GM23248 (cell line): Measurements from ENCODE around the gene MYEOV. TPM values are rescaled to one million over a fixed set of nuclear protein-coding genes. Genes with fewer than 3 reads are reported as not detected.

Experiments used
- DNase-seq: peaks from one replicate; pipeline ENCODE4 v3.0.0-alpha.2; 2015
- H2AFZ ChIP-seq: fragments of 200-600 bp; sonication (generic); 2 replicates; pipeline ENCODE4 v1.6.1; 2016; ENCODE audit warnings: antibody characterized with exemption
- H3F3A ChIP-seq: fragments of 200-600 bp; sonication (generic); 2 replicates; pipeline ENCODE4 v1.6.1; 2016; ENCODE audit warnings: mild to moderate bottlenecking, antibody characterized with exemption, mixed run types; ENCODE audit not compliant: insufficient read depth
- H3K27ac ChIP-seq: fragments of 200-600 bp; sonication (generic); 2 replicates; pipeline ENCODE4 v1.5.1; 2016; ENCODE audit warnings: mild to moderate bottlenecking
- H3K27me3 ChIP-seq: fragments of 200-600 bp; sonication (generic); replicated peaks from 2 replicates; pipeline ENCODE4 v1.6.1; 2016; ENCODE audit warnings: mild to moderate bottlenecking; ENCODE audit not compliant: insufficient read depth
- H3K36me3 ChIP-seq: fragments of 200-600 bp; sonication (generic); 2 replicates; pipeline ENCODE4 v1.6.1; 2016; ENCODE audit warnings: low read depth, mild to moderate bottlenecking
- H3K4me1 ChIP-seq: fragments of 200-600 bp; sonication (generic); 2 replicates; pipeline ENCODE4 v1.6.1; 2016; ENCODE audit warnings: mild to moderate bottlenecking; ENCODE audit not compliant: insufficient read depth
- H3K4me2 ChIP-seq: fragments of 200-600 bp; sonication (generic); one replicate; pipeline ENCODE4 v1.6.1; 2016; ENCODE audit warnings: mild to moderate bottlenecking; ENCODE audit not compliant: unreplicated experiment
- H3K4me3 ChIP-seq: fragments of 200-600 bp; sonication (generic); 2 replicates; pipeline ENCODE4 v1.5.1; 2016; ENCODE audit warnings: mild to moderate bottlenecking
- H3K79me2 ChIP-seq: fragments of 200-600 bp; sonication (generic); 2 replicates; pipeline ENCODE4 v1.6.1; 2016; ENCODE audit warnings: mild to moderate bottlenecking; ENCODE audit not compliant: insufficient read depth
- H3K9ac ChIP-seq: fragments of 200-600 bp; sonication (generic); 2 replicates; pipeline ENCODE4 v1.6.1; 2016; ENCODE audit warnings: mild to moderate bottlenecking
- H3K9me2 ChIP-seq: fragments of 200-600 bp; sonication (generic); 2 replicates; pipeline ENCODE4 v1.6.1; 2016; ENCODE audit warnings: mixed run types, mild to moderate bottlenecking, moderate library complexity; ENCODE audit not compliant: insufficient read depth
- H3K9me3 ChIP-seq: fragments of 200-600 bp; sonication (generic); one replicate; pipeline ENCODE4 v1.6.1; 2017; ENCODE audit warnings: low read depth
- H4K20me1 ChIP-seq: fragments of 200-600 bp; sonication (generic); 2 replicates; pipeline ENCODE4 v1.6.0; 2016; ENCODE audit not compliant: insufficient read depth
- EZH2 ChIP-seq: fragments of 200-600 bp; sonication (generic); IDR thresholded peaks from 2 replicates; pipeline ENCODE4 v1.6.1; 2018; ENCODE audit warnings: antibody characterized with exemption, mild to moderate bottlenecking; ENCODE audit not compliant: insufficient read depth, poor library complexity, severe bottlenecking
- EZH2phosphoT487 ChIP-seq: fragments of 200-600 bp; sonication (generic); IDR thresholded peaks from 2 replicates; pipeline ENCODE4 v1.6.1; 2018; ENCODE audit warnings: antibody characterized with exemption, moderate library complexity, mild to moderate bottlenecking, low read depth; ENCODE audit not compliant: insufficient read depth
- WGBS, 2 experiments: methylation state at CpG; one replicate each; pipeline ENCODE4 v1.1.6; 2015 to 2017; ENCODE audit warnings: low lambda C conversion rate in 2 of 2, low coverage in 1 of 2; ENCODE audit errors: missing lambda C conversion rate in 2 of 2; 5-methylcytosine and 5-hydroxymethylcytosine counted together
- in situ Hi-C: fragments of 300-500 bp; cut with MboI; formaldehyde crosslinking; loops from 2 replicates; pipeline ENCODE4 v1.15.0; 2020
- polyA plus RNA-seq: library from polyadenylated mRNA; unstranded; fragments of >200 nt; fragmentation: Nextera tagmentation; extraction: Ambion mirVana; gene quantifications from 2 replicates; pipeline ENCODE4 v1.2.1, GENCODE V29; 2016
- total RNA-seq: library from RNA; depleted of rRNA; stranded (reverse); fragments of >200 nt; shearing (Covaris generic); gene quantifications from 2 replicates; pipeline ENCODE4 v1.2.3, GENCODE V29; 2014

The MYEOV gene
- total and polyA plus RNA-seq, 2 experiments from 2014 or later, result 0.86 to 7.2 TPM

GRCh38 chr11:69308491-69308911 is 14.5 kb downstream of the MYEOV start:
- no peak overlapping the region for H2AFZ ChIP-seq
- H3K36me3 ChIP-seq, result no peaks in the 10 kb centered on the region
- 97 to 100% methylated on average over 9 of the region's 9 CpGs for WGBS, 2 experiments
- no peak overlapping the region for H3K9ac ChIP-seq
- no peak for TF ChIP-seq EZH2
- TF ChIP-seq EZH2phosphoT487, result no peak
- no peak overlapping the region for H3K27ac ChIP-seq
- peaks cover 6% of the 10 kb centered on the region; the same call in 1 of the 2 replicates for H3K4me1 ChIP-seq
- in situ Hi-C loops, result no loop called here
- no peak overlapping the region for H3K4me2 ChIP-seq
- H3K9me2 ChIP-seq, result no peaks in the 10 kb centered on the region
- H4K20me1 ChIP-seq, result no peaks in the 10 kb centered on the region
- H3F3A ChIP-seq, result no peaks in the 10 kb centered on the region
- H3K27me3 ChIP-seq, result no peaks in the 10 kb centered on the region
- H3K4me3 ChIP-seq, result no peak overlapping the region
- DNase-seq, result no peak
- no peaks in the 10 kb centered on the region for H3K9me3 ChIP-seq
- peaks cover 5% of the 10 kb centered on the region; the same call in 1 of the 2 replicates for H3K79me2 ChIP-seq

GRCh38 chr11:69308936-69309615 is 15.1 kb downstream of the MYEOV start:
- WGBS, 2 experiments, result 90 to 93% methylated on average over 9 to 10 of the region's 10 CpGs
- no peaks in the 10 kb centered on the region for H4K20me1 ChIP-seq
- DNase-seq, result no peak

GRCh38 chr11:69309631-69310280 is 15.8 kb downstream of the MYEOV start:
- TF ChIP-seq EZH2 (no peak), EZH2phosphoT487 (no peak)
- H3K36me3 ChIP-seq, result no peaks in the 10 kb centered on the region
- no peaks in the 10 kb centered on the region for H4K20me1 ChIP-seq
- no peak for DNase-seq
- H3K9ac ChIP-seq, result no peak overlapping the region
- H3K9me3 ChIP-seq, result no peaks in the 10 kb centered on the region
- in situ Hi-C loops, result no loop called here
- H3K4me2 ChIP-seq, result no peak overlapping the region
- no peaks in the 10 kb centered on the region; the same call in 1 of the 2 replicates for H3K79me2 ChIP-seq
- peaks cover 3% of the 10 kb centered on the region; the same call in 1 of the 2 replicates for H3K9me2 ChIP-seq
- no peak overlapping the region for H3K4me3 ChIP-seq
- no peaks in the 10 kb centered on the region for H3F3A ChIP-seq
- H3K27ac ChIP-seq, result no peak overlapping the region
- no peak overlapping the region for H2AFZ ChIP-seq
- H3K4me1 ChIP-seq, result peaks cover 6% of the 10 kb centered on the region; the same call in 1 of the 2 replicates
- H3K27me3 ChIP-seq, result no peaks in the 10 kb centered on the region
- 74 to 78% methylated on average over 8 of the region's 8 CpGs for WGBS, 2 experiments

More at GRCh38 chr11:69308936-69309615, 15.1 kb downstream of the MYEOV start:
- H3K9me2 ChIP-seq, result no peaks in the 10 kb centered on the region
- H3K36me3 ChIP-seq, result no peaks in the 10 kb centered on the region
- no peak overlapping the region for H3K4me3 ChIP-seq
- H3K4me2 ChIP-seq, result no peak overlapping the region
- in situ Hi-C loops, result no loop called here
- H3K79me2 ChIP-seq, result peaks cover 2% of the 10 kb centered on the region; the same call in 1 of the 2 replicates
- no peak overlapping the region for H3K27ac ChIP-seq
- H3K9ac ChIP-seq, result no peak overlapping the region
- H3K9me3 ChIP-seq, result no peaks in the 10 kb centered on the region
- H3K4me1 ChIP-seq, result peaks cover 6% of the 10 kb centered on the region; the same call in 1 of the 2 replicates
- H3F3A ChIP-seq, result no peaks in the 10 kb centered on the region
- H3K27me3 ChIP-seq, result no peaks in the 10 kb centered on the region
- H2AFZ ChIP-seq, result no peak overlapping the region
- no peak for TF ChIP-seq EZH2phosphoT487
- no peak for TF ChIP-seq EZH2

GRCh38 chr11:69310351-69310750 is 16.4 kb downstream of the MYEOV start:
- WGBS, 2 experiments, result 98% methylated on average over 13 of the region's 13 CpGs
- Histone ChIP-seq H3K4me1 (peaks cover 6% of the 10 kb centered on the region; the same call in 1 of the 2 replicates), H3K36me3 (no peaks in the 10 kb centered on the region), H3K79me2 (no peaks in the 10 kb centered on the region), H2AFZ (no peak overlapping the region), H3F3A (no peaks in the 10 kb centered on the region), H3K4me2 (no peak overlapping the region), H3K27ac (no peak overlapping the region), H3K4me3 (no peak overlapping the region), H4K20me1 (no peaks in the 10 kb centered on the region), H3K9me3 (no peaks in the 10 kb centered on the region), H3K27me3 (no peaks in the 10 kb centered on the region), H3K9ac (no peak overlapping the region), H3K9me2 (peaks cover 3% of the 10 kb centered on the region; the same call in 1 of the 2 replicates)
- TF ChIP-seq EZH2 (no peak), EZH2phosphoT487 (no peak)
- in situ Hi-C loops, result no loop called here
- DNase-seq, result no peak
